HG02943 (cell line): ENCODE results near the gene ASCC1.

ENCODE experiments used
- ATAC-seq: cut with Tn5 transposase; IDR thresholded peaks from one replicate; pipeline ENCODE4 v1.9.1; 2021; ENCODE audit warnings: mild to moderate bottlenecking, low read depth, moderate library complexity; ENCODE audit not compliant: unreplicated experiment

The ASCC1 gene

GRCh38 chr10:72069751-72070526 is 146.1 kb downstream of the ASCC1 start:
- no peak for ATAC-seq

GRCh38 chr10:72068901-72069446 is 147.1 kb downstream of the ASCC1 start:
- no peak for ATAC-seq

- ATAC-seq = no peak
These were observed 147.8 kb downstream of the ASCC1 start for GRCh38 chr10:72068126-72068765.

- ATAC-seq = no peak
These were observed 148.5 kb downstream of the ASCC1 start for GRCh38 chr10:72067463-72068125.

- no peak for ATAC-seq
These were observed 149.5 kb downstream of the ASCC1 start for GRCh38 chr10:72066318-72067284.

GRCh38 chr10:72065439-72066025 is 150.5 kb downstream of the ASCC1 start:
- ATAC-seq = no peak

- ATAC-seq = no peak
These were observed 152.2 kb downstream of the ASCC1 start for GRCh38 chr10:72063703-72064391.

GRCh38 chr10:72062832-72063702 is 153.0 kb downstream of the ASCC1 start:
- no peak for ATAC-seq

- ATAC-seq = no peak
These were observed 153.7 kb downstream of the ASCC1 start for GRCh38 chr10:72062382-72062781.

GRCh38 chr10:72061930-72062329 is 154.1 kb downstream of the ASCC1 start:
- no peak for ATAC-seq

GRCh38 chr10:72061491-72061890 is 154.6 kb downstream of the ASCC1 start:
- ATAC-seq = no peak

- ATAC-seq = no peak
These were observed 155.9 kb downstream of the ASCC1 start for GRCh38 chr10:72059843-72060822.

- ATAC-seq = no peak
These were observed 156.9 kb downstream of the ASCC1 start for GRCh38 chr10:72058989-72059842.

GRCh38 chr10:72058347-72058898 is 157.7 kb downstream of the ASCC1 start:
- no peak for ATAC-seq

- ATAC-seq = no peak
These were observed 158.9 kb downstream of the ASCC1 start for GRCh38 chr10:72056932-72057751.
